ENCODE results near the gene TRABD2B.

Gene TRABD2B

DNA sequence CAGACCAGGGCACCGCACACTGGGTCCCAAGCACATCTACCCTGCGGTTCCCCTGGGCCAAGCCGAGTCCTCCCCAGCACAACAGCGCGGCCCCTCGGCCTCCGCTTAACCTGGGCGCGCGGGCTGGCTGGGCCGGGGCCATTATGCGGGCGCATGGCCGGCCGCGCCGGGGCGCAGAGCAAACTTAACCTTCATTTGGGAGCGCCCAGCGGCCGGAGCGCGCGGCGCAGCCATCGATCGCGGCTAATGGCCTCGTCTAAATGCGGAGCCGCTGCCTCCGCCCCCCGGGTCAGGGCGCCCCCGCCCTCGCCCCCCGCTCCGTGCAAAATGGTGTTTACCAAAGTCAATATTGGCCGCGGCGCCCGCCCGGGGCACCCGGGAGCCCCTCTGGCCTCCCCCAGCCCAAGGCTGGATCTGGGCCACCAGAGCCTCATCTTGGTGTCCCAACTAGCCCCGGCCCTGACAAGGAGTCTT, 272.1 kb downstream of the TRABD2B start:
- no peak for DNase-seq (ENCODE audit: low spot score)

GRCh38 chr1:47724432-47724999, 272.7 kb downstream of the TRABD2B start:
- no peak for DNase-seq (ENCODE audit: low spot score)

DNA sequence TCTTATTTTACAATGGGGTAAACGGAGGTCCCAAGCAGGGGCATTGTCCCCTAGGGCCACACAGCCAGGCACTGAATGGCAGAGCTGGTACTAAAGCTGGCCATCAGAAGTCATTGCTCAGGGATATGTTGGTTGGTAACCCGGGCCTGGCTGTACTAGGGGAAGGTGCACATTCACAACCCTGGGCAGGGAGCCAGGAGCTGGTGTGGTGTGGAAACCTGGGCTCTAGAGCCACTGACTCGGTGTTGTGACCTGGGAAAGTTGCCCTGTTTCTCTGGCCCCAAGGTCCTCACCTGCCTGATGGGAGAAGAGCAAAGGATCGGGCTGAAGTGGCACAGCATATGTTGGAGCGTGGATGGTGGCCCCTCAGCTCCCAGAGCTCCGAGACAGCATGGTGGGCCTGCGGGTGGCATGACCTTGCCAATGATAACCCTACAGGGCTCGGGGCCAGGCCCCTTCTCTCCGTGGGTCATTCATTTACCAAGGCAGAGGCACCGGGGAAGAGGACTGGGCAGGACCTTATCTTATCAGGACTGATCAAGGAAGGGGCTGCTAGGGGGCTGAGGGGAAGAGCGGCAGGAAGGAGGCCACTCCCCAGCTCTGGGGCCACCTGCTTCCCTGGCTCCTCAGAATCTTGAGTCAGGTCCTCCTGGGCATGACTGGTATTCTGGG, 274.1 kb downstream of the TRABD2B start:
- DNase-seq (ENCODE audit: low spot score): no peak

- no peak for DNase-seq (ENCODE audit: low spot score)
Measured at GRCh38 chr1:47722101-47722500, 275.1 kb downstream of the TRABD2B start.

GRCh38 chr1:47720111-47720510, 277.1 kb downstream of the TRABD2B start:
- no peak for DNase-seq (ENCODE audit: low spot score)

GRCh38 chr1:47717341-47717740, 279.8 kb downstream of the TRABD2B start:
- no peak for DNase-seq (ENCODE audit: low spot score)

GRCh38 chr1:47713975-47714767, 283.0 kb downstream of the TRABD2B start:
- no peak for DNase-seq (ENCODE audit: low spot score)

GRCh38 chr1:47713333-47713953, 283.7 kb downstream of the TRABD2B start:
- DNase-seq (ENCODE audit: low spot score): no peak

- DNase-seq (ENCODE audit: low spot score): no peak
Measured at GRCh38 chr1:47712596-47713299, 284.4 kb downstream of the TRABD2B start.

DNA sequence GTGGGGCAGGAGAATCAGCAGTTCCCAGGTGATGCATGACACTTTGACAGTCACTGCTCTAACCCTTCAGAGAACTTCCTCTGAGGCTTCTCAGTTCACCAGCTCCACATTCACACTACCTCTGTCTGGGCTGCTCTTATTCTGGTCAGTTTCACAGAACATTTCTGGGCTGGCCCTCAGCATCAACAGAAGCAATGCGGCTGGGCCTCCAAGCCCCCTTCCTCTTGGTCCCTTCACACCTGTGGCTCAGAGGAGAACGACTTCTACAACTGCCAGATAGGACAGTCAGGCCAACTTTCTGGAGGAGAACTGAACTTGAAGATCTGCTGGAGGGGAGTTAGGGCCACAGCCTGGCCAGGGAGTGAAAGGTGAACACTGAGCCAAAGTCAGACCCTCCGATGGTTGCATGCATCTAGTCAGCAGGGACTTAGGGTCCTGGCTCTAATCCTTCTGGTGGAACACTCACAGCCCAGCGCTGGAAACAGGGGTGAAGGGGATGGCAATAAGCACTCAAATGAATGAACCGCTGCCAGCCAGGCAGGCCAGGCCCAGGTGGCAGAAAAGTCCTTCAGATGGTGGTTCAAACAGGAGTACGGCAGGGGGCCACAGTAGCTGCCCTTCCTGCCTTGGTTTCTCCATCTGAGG, 285.2 kb downstream of the TRABD2B start:
- DNase-seq (ENCODE audit: low spot score): no peak

- no peak for DNase-seq (ENCODE audit: low spot score)
Measured at GRCh38 chr1:47711184-47711847, 285.9 kb downstream of the TRABD2B start.

Data from kidney tubule cell (primary cell).